NT2/D1 (cell line): Measurements from ENCODE around the gene SMIM10L1.

Source experiments
- SUZ12 ChIP-seq: IDR thresholded peaks from 2 replicates; pipeline ENCODE4 v1.6.1; 2011; ENCODE audit not compliant: insufficient read length, insufficient read depth; ENCODE audit errors: extremely low read depth
- YY1 ChIP-seq: IDR thresholded peaks from 2 replicates; pipeline ENCODE4 v1.6.1; 2011; ENCODE audit not compliant: insufficient read length, insufficient read depth
- ZNF274 ChIP-seq: IDR thresholded peaks from 2 replicates; pipeline ENCODE4 v1.6.1; 2011; ENCODE audit warnings: mild to moderate bottlenecking, low read depth, low read length

DNA sequence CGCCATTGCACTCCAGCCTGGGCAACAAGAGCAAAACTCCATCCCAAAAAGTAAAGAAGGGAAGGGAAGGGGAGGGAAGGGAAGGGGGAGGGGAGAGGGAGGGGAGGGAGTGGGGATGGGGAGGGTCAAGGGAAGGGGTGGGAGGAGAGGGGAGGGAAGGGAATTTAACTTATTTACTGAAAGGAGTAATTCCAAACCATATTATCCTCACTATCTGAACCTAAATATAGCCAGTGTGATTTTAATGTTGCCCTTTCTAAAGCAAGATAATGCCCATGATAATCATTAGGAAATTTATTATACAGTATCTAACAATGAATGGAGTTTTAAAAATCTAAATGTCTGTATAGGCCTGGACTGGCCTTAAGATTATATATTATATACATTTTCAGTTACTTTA, 7.3 kb downstream of the SMIM10L1 start:
- TF ChIP-seq ZNF274: no peak
- TF ChIP-seq YY1: no peak
- TF ChIP-seq SUZ12: no peak
